ENCODE data around the gene RTN3.
"Not testable (repeated sequence)": the region's sequence is repeated elsewhere in the genome, so short reads cannot be mapped to it uniquely, and the experiment has no call there.

RTN3 gene

DNA sequence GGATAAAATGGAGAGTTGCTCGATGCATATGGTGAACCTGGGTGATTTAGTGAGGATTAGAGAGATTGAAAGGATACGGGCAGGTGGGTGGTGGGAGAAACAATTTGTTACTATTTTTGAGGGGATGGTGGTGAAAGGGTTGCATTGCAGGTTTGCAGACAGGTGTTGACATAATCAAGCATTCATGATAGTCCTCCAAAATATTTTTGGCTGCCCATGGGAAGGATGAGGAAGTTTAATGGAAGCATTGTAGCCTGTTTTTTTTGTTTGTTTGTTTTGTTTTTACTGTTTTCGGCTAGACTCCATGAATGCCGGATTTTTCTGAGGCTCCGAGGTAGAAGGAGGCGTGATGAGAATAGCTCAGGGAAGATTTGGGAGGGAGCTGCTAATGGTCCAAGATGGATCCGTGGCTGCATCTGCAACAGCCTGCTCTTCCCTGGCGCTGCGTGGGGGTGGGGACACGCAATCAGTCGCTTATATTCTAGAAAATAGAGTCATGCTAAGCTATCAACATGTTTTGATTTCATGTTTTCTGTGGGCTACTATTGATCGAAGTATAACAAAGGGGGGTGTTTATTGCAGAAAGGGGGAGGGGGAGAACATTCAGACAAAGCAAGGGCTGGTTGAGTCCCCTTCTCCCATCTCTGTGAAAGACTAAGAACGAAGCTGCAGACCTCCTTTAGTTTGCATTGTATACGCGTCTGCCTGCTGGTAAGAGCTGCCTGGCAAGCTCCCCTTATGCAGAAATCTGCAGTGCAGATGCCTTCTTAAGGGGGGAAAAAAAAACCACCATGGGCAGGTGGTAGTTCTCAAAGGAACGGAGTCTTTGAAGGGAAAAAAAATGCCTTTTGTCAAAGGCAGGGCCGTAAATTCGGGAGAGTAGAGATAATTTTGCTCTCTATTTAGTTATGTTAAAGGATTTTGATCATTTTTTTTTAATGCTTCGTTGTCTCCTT, 1.0 kb downstream of the RTN3 start:
- DNase-seq (ENCODE audit: low spot score): peak; percentile 48

DNA sequence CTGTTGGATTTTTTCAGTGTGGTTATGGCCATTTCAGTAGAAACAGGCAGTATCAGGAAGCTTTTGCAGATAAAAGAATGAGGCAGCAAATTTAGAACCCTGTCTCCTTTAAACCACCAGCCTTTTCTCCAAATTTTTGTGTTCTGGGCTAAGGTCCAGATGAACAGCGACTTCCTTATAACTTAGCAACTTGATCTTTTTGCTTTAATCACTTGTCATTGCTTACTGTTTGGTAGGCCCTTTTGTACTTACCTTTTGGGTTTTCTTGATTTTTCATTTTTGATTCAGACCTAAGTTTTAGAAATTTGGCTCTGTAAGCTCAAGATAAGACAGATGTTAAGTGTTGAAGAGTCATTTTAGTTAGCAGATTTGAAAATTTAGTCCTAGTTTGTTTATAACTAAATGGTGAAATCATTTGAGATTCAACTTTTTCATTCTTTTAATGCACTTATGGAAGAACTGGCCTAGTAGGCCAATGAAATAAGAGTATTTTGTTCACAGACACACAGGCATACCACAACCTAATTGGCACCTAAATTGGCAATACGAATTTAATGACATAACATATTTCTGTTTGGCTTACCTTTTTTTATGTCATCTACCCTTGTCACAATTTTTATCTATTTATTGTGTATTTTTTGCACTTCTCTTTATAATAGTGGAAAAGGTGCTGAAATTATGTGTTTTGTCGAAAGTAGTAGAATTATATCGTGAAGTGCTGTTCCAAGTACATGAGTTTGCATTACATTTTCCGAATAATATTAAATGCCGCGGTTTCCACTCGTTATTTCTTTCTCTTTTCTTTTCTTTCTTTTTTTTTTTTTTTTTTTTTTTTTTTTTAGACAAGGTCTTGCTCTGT, 2.1 kb downstream of the RTN3 start:
- no peak for DNase-seq (ENCODE audit: low spot score)

DNA sequence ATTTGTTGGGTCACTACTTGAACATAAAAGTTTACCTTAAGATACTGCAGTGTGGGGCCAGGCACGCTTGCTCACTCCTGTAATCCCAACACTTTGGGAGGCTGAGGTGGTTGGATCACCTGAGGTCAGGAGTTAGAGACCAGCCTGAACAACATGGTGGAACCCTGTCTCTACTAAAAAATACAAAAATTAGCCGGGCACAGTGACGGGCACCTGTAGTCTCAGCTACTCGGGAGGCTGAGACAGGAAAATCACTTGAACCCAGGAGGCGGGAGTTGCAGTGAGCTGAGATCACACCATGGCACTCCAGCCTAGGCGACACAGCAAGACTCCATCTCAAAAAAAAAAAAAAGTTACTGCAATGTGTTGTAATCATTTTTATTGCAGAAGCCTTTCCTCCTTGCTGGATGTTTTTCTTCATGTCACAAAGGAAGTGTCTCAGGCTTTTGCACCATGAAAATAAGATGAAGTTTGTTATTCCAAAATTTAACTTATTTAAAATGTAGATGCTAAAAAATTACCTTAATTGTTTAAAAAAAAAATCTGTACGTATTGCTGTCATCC, 3.9 kb downstream of the RTN3 start:
- not testable (repeated sequence) for DNase-seq (ENCODE audit: low spot score)

DNA sequence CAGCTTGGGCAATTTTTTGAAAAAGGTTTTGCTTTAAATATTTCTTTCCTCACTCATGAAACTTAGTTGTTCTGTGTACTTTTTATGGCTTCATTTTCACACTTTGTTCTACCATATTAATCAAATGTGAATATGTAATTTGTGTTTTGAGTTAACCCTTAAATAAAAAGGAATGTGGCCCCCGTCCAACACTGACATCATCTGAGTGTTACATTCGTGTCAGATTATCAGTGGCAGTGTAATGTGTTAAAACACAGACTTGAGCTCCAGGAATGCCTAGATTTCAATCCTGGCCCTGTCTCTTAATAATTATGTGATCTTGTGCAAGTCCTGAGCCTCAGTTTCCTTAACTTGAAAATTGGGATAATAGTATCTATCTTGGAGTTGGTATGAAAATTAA, 5.6 kb downstream of the RTN3 start:
- no peak for DNase-seq (ENCODE audit: low spot score)

DNA sequence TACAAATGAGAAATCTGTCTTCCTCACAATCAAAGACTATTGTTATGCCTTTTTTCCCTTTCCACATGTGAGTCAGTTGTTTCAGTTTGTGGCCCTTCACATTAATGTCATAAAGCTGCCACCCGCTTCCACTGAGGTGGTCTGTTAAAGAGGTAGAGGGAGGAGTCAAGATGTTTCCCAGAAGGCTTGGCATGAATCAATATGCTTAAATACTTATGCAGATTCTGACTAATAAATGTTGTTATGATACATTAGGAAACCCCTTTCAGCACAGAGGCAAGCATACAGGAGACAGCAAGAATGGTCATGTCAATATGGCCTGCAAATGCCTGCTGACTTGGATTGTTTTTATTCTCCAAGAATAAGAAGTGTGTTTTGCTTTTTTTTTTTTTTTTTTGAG, 6.5 kb downstream of the RTN3 start:
- DNase-seq (ENCODE audit: low spot score): no peak

DNA sequence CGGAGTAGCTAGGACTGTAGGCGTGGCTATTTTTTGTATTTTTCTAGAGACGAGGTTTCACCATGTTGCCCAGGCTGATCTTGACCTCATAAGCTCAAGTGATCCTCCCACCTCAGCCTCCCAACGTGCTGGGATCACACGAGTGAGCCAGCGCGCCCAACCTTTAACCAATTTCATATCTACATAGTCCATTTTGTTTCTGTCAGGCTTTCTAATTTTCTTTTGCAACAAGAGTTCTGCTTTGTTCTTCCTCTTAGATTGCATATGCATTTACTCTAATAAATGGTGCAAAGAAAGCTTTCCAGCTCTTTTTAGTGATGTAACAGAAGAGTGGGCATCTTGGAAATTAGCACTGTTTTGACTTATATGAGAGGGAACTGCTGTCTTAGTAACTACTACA, 13.3 kb downstream of the RTN3 start:
- no peak for DNase-seq (ENCODE audit: low spot score)

DNA sequence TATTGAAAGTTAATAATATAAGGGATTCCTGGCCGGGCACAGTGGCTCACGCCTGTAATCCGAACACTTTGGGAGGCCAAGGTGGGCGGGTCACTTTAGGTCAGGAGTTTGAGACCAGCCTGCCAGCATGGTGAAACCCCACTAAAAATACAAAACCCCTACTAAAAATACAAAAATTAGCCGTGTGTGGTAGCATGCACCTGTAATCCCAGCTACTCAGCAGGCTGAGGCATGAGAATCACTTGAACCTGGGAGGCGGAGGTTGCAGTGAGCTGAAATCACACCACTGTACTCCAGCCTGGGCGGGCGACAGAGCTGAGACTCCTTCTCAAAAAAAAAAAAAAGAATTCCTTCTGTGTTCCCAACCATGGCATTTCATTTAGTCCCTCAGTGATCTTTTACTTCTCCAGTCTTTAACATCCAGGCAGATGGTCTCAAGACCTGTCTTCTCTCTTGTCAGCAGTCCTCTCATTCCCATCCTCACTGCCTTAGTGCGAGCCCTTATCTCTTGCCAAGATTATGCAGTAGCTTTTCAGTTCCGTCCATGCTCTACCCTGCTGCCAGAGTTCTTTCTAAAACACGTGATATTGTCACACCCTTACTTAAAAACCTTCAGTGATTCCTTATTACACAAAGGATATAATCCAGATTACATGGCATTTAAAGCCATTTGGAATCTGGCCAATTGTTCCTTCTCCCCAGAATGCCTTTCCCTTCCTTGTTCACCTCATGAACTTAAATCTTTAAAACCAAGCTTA, 17.9 kb downstream of the RTN3 start:
- no peak for DNase-seq (ENCODE audit: low spot score)

DNA sequence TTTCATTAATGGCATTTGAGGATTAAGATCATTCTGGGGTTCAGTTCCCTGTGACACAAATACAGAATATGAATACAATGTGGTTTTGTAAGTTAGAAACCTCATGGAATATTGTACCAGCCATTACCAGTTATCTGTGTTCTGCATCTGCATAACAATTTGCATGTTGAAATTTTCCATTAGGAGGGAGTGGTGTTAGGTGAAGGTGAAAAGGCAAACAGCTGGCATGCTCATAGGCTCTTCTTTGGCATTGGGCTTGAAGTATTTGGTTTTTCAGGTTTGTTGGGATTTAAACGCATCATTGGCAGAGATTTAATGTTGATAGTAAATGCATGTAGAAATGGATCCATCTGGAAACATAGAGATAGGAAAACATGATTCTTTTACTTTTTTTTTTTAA, 18.6 kb downstream of the RTN3 start:
- DNase-seq (ENCODE audit: low spot score): no peak

DNA sequence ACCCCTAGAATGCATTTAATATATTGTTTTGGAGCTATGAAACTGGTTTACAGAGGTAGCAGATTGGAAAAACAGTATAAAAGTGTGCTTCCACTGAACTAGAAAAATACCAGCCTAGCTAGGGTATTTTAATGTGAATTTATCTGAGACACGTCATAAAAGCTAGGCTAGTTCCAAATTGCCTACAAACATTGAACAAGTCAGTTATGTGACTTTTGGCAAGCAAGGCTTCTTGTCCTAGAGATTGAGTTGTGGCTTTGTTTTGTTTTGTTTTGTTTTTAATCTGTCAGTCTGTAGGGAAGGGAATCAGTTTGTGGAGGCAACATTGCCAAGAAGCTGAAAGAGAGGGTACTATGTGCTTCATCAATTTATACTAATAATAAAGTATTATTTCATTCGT, 24.2 kb downstream of the RTN3 start:
- no peak for DNase-seq (ENCODE audit: low spot score)

DNA sequence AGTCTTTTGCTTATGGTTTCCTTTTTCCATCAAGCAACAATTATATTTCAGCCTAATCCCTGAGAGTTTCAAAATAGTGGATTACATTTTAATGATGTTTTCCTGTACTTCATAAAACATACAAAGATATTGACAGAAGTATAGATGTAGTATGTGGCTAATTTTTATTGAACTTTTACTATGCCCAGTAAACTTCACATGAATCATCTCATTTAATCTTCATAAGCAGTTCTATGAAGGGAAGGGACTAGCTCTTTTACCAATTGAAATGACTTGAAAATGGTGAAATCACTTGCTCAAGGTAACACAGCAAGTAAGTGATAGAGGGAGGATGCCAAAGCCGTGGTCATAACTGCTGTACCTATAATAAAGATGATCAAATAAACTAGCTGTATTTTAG, 27.5 kb downstream of the RTN3 start:
- no peak for DNase-seq (ENCODE audit: low spot score)

DNA sequence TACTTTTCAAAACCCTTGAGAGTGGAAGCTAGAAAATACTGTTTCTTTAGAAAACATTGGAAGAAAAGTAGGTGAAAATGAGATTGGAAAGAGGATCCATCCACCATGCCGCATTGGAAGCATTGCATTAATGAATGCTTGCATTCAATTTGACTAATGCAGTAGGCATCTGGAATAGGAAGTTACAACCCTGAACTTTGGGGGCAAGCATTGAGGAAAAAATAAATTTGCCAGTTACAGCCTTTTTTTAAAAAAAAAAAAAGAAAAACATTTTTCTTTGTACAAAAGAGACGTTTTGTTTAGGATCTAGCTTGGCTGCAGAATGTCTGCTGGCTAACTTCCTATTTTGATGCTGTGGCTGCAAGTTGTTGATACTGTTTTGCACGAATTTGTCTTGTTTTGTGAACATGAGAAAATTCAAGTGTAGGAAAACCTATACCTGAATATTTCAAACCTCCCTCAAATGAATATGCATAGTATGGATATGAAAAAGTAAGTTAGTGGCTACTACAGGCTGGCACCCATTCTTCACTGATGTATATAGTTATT, 28.1 kb downstream of the RTN3 start:
- no peak for DNase-seq (ENCODE audit: low spot score)

DNA sequence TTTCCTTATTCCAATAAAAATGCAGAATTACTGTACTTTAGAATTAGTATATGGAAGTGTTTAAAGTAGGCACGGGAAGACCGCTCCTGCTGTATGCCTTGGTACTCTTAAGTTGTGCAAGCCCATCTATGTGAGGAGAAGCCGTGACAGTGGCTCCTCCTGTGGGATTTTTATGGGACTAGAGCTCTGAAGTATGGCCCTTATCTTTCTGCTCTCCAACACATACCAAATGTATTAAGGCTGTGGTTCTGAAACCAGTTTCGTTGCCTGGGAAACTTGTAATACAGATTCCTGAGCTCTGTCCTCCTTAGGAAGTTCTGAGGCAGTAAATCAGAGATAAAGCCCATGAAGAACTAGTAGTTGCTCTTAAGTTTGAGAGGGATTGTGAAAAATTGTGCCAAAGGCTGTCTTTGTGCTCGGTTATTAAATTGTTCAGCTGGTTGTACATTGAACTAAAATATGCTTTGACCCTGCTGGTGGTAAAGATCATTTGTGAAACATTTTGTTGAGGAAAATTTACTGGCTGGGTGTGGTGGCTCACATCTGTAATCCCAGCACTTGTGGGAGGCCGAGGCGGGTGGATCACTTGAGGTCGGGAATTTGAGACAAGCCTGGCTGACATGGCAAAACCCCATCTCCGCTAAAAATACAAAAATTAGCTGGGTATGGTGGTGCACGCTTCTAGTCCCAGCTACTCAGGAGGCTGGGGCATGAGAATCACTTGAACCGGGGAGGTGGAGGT, 29.3 kb downstream of the RTN3 start:
- DNase-seq (ENCODE audit: low spot score): peak; percentile 41

DNA sequence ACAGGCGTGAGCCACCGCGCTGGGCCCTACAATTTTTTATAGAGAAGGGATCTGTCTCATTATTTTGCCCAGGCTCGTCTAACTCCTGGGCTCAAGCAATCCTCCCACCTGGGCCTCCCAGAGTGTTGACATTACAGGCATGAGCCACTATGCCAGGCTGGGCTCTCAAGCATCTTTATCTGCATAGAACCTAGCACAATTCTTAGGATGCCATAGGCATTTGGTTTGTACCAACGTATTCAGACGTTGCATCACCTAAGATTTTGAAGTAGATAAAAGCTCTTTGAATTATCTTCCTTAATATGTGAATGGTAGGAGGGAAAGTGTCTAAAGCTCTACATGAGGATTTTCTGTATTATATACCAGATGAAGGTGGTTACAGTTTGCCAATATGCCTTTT, 30.5 kb downstream of the RTN3 start:
- DNase-seq (ENCODE audit: low spot score): no peak

DNA sequence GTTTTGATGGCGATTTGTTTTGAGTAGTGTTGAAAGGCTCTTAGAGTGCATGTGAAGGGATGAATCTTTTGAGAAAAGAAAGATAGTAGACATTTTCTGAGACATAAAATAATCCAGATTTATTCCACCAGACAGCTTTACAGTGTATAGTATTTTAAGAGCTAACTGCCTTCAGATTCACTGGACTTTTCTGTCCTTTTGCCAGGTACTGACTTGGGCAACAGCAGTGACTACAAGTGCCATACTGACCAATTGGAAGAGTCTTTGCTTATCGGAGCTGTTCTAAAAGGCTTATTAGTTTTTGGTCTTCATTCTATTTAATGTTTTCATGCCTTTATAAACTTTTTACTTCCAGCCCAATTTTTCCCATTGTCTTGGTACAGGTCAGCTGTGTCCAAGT, 32.5 kb downstream of the RTN3 start:
- DNase-seq (ENCODE audit: low spot score): no peak

DNA sequence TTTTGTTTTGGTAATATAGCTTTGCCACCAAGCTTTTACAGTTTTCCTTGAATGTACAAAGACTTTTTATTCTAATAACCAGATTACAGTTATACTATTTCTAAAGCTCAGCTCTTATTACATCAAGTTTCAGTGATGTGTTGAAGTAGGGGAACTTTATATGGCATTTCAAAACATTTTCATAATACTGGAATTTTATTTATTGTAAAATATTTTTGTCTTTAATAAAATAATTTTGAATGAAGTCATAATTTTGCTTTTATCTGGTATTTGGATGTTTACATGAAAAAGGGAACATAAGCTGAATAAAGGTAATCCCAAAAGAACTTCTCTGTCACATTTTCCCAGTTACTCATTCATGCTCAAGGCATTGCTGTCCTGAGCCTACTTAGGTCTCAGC, 34.7 kb downstream of the RTN3 start:
- no peak for DNase-seq (ENCODE audit: low spot score)

DNA sequence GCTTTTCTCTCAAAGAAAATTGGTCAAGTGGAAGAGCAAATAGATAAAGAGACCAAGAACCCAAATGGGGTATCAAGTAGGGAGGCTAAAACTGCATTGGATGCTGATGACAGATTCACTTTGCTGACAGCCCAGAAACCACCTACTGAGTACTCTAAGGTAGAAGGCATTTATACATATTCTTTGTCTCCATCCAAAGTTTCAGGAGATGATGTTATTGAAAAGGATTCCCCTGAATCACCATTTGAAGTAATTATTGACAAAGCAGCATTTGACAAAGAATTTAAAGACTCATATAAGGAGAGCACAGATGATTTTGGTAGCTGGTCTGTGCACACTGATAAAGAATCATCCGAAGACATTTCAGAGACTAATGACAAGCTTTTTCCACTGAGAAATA, 37.7 kb downstream of the RTN3 start:
- no peak for DNase-seq (ENCODE audit: low spot score)

DNA sequence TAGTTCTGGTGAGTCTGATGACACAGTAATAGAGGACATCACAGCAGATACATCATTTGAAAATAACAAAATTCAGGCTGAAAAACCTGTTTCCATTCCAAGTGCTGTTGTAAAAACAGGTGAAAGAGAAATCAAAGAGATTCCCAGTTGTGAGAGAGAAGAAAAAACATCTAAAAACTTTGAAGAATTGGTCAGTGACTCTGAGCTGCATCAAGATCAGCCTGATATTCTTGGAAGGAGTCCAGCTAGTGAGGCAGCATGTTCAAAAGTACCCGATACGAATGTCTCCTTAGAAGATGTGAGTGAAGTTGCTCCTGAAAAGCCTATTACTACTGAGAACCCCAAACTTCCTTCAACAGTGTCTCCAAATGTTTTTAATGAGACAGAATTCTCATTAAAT, 38.7 kb downstream of the RTN3 start:
- DNase-seq (ENCODE audit: low spot score): no peak

DNA sequence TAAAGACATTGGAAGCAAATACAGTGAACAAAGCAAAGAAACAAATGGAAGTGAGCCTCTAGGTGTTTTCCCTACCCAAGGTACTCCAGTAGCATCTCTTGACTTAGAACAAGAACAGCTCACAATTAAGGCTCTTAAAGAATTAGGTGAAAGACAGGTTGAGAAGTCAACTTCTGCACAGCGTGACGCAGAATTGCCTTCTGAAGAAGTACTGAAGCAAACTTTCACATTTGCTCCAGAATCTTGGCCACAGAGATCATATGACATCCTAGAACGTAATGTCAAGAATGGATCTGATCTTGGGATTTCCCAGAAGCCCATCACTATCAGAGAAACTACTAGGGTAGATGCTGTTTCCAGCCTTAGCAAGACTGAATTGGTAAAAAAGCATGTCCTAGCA, 39.3 kb downstream of the RTN3 start:
- DNase-seq (ENCODE audit: low spot score): no peak

DNA sequence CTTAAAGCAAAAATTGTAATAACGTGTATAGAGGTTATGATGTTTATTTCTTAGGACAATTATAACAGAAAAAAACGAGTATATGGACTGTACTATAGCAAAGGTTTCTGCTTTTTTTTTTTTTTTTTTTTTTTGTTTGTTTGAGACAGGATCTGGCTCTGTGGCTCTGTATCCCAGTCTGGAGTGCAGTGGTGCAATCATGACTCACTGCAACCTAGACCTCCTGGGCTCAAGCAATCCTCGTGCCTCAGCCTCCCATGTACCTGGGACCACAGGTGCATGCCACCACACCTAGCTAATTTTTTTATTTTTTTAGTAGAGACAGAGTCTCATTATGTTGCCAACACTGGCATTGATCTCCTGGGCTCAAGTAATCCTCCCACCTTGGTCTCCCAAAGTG, 48.0 kb downstream of the RTN3 start:
- DNase-seq (ENCODE audit: low spot score): no peak

DNA sequence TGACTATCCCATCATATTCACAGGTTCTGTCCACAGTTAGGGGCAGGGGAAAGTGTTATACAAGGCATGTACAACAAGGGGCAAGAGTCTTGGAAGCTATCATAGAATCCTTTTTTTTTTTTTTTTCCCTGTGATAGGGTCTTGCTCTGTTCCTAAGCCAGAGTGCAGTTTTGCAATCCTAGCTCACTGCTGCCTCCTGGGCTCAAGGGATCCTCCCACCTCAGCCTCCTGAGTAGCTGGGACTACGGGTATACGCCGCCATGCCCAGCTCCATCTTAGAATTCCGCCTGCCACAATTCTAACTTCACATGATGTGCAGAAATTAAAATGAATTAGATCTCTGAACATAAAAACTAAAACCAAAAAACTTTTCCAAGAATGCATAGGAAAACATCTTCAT, 55.6 kb downstream of the RTN3 start:
- no peak for DNase-seq (ENCODE audit: low spot score)

DNA sequence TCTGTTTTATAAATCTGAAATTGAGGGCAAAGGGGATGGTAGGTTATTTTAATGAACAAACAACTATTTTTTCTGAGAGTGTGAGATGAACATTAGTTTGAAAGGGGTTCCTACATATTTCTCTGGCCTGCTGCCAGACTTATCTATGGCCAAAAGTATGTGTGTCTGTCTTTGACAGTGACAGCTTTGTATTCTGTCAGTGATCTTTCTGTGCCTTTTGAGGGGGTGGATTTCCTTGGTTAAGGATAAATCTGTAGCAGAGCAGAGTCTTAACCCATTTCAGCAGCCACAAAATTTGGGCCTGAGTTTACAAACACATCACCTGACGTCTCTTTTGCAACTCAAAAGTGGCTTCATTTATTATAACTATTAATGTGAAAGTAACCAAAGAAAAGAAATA, 56.4 kb downstream of the RTN3 start:
- DNase-seq (ENCODE audit: low spot score): no peak

Measured in AG08396 (cell line).